ACHN (cell line): ENCODE measurements around the gene GAB3.
"Not testable (repeated sequence)": the region's sequence is repeated elsewhere in the genome, so short reads cannot be mapped to it uniquely, and the experiment has no call there.

Experiments used
- DNase-seq: peaks from one replicate; pipeline ENCODE4 v3.0.0-alpha.2; 2015
- in situ Hi-C: cut with HindIII; loops from 2 replicates; pipeline ENCODE4 v1.10.0; 2017; ENCODE audit warnings: low sequenced_read_pairs, low pct_ligation_motif_present, low pct_unique_long_range_greater_than_20kb

Gene GAB3

DNA sequence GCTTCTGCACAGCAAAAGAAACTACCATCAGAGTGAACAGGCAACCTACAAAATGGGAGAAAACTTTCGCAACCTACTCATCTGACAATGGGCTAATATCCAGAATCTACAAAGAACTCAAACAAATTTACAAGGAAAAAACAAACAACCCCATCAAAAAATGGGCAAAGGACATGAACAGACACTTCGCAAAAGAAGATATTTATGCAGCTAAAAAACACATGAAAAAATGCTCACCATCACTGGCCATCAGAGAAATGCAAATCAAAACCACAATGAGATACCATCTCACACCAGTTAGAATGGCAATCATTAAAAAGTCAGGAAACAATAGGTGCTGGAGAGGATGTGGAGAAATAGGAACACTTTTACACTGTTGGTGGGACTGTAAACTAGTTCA, 60.4 kb downstream of the GAB3 start:
- in situ Hi-C loops, DNase-seq: not testable (repeated sequence)

DNA sequence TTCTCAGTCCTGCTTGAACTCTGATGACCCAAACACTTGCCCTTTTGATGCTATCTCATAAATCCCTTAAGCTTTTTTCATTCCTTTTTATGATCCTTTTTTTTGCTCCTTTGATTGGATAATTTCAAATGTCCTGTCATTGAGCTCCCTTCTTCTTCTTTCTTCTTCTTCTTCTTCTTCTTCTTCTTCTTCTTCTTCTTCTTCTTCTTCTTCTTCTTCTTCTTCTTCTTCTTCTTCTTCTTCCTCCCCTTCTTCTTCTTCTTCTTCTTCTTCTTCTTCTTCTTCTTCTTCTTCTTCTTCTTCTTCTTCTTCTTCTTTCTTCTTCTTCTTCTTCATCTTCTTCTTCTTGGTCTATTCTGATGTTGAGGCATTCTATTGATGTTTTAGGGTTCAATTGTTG, 78.8 kb downstream of the GAB3 start:
- in situ Hi-C loops, DNase-seq: not testable (repeated sequence)

DNA sequence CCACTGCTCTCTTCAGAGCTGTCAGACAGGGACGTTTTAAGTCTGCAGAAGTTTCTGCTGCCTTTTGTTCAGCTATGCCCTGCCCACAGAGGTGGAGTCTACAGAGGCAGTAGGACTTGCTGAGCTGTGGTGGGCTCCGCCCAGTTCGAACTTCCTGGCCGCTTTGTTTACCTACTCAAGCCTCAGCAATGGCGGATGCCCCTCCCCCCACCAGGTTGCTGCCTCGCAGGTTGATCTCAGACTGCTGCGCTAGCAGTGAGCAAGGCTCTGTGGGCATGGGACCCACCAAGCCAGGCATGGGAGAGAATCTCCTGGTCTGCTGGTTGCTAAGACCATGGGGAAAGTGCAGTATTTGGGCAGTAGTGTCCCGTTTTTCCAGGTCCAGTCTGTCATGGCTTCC, 80.0 kb downstream of the GAB3 start:
- DNase-seq, in situ Hi-C loops: not testable (repeated sequence)

DNA sequence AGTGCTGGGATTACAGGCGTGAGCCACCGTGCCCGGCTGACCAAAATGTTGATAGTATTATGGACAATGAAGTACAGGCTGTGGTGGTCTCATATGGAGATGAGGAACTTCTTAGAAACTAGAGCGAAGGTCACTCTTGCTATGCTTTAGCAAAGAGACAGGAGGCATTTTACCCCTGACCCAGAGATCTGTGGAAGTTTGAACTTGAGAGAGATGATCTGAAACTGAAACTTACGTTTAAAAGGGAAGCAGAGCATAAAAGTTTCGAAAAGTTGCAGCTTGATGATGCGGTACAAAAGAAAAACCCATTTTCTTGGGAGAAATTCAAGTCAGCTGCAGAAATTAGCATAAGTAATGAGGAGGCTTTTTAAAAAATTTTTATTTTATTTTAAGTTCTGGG, 89.0 kb downstream of the GAB3 start:
- no peak for DNase-seq
- in situ Hi-C loops: no loop called here

DNA sequence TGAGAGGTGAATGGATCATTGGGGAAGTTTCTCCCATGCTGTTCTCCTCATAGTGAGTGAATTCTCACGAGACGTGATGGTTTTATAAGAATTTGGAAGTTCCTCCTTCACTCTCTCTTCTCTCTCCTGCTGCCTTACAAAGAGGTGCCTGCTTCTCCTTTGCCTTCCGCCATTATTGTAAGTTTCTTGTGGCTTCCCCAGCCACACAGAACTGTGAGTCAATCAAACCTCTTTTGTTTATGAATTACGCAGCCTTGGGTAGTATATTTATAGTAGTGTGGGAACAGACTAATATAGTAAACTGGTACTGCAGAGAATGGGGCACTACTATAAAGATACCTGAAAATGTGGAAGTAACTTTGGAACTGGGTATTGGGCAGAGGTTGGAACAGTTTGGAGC, 89.7 kb downstream of the GAB3 start:
- in situ Hi-C loops: no loop called here
- no peak for DNase-seq

DNA sequence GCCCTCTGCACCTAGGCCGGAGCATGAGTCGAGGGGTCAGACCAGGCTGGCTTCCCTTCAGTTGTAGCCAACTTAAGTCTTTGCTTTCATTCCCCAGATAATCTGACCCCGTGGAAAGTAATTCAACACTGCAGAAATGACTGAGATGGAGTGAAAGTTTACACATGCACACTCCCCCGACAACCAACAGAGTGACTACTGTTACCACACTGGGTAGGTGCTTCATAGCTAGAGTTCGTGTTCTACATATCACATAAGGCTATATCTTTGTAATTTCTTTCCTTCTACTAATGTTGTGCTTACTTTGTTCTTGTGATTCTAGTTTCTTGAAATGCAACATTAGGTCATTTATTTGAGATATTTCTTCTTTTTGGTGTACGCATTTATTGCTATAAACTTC, 90.3 kb downstream of the GAB3 start:
- no peak for DNase-seq
- in situ Hi-C loops: no loop called here

DNA sequence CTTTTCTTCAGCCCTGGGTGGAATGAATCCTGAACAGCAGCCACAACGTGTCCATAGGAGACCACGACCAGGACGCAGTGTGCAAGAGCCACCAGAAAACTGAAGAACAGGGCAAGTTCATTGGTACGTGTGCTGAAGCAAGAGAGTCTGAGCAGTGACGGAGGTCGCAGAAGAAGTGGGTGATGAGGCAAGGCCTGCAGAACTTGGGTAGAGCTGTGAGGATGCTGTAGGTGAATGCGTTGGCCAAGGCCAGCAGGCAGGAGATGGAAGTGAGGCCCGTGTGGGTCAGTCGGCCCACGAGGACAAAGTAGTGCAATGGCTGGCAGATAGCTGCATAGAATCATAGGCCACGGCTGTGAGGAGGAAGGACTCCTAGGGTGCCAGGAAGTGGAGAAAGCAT, 91.9 kb downstream of the GAB3 start:
- in situ Hi-C loops: no loop called here
- DNase-seq: no peak

DNA sequence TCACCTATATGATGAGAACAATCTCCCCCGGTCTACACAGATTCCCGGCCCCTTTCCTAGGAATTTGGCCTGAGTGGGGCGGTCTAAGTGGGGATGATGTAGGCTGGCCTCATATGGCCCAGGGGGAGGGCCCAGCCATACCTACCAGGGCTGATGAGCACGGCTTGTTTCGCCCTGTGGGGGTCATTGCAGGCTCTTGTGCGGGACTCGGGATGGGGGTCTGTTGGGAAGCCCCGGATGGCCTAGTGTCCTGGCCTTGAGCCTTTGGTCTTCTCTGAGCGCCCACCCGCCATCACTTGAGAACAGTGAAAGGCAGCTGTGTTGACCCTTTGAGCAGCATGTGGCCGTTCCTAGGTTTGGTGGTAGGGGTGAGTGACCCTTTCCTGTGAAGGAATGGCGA, 92.7 kb downstream of the GAB3 start:
- in situ Hi-C loops: no loop called here

DNA sequence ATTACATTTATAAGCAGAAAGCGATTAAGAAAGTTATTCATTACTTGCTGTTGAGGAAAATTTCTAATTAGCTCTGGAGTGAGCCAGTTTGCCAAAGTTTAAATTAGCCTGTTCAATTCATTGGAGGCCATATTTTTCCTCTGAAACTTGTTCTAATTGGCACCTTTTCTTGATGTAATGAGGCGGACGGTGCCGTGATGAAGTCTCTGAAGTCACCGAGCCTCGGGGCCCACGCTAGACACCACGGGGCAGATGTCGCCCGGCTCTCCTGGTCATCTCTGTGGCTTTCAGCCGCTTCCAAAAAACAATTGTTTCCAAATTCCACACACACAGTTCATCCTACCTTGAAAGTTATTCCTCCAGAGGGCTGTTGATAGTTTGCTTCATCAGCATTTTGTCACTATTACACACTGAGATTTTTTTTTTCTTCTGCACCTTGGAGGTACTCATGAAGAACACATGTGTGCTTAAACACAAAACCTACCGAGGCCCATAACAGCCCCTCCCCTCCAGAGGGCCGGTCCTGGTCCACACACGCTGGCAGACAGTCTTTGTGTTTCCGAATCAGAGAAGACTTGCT, 93.6 kb downstream of the GAB3 start:
- in situ Hi-C loops: no loop called here
- no peak for DNase-seq

More for the DNA sequence above, 92.7 kb downstream of the GAB3 start:
- DNase-seq: no peak

DNA sequence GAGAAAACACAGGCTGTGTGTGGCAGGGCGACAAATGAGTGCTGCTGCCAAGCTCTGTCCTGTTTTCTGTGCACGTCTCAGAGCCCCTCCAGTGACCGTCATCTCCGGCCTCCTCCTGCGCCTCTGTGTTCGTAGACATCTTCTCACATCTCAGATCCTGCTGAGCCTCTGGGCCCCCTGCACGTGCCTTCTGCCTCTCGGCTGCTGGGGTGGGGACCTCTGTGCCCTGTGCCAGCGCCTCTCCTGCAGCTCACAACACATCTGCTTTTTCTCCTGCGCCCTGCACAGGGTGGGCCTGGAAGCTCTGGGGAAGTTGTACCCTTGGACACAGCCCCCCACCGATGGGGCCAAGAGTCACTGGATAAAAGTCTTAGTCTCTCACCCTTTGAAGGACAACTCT, 95.1 kb downstream of the GAB3 start:
- in situ Hi-C loops: no loop called here
- no peak for DNase-seq

DNA sequence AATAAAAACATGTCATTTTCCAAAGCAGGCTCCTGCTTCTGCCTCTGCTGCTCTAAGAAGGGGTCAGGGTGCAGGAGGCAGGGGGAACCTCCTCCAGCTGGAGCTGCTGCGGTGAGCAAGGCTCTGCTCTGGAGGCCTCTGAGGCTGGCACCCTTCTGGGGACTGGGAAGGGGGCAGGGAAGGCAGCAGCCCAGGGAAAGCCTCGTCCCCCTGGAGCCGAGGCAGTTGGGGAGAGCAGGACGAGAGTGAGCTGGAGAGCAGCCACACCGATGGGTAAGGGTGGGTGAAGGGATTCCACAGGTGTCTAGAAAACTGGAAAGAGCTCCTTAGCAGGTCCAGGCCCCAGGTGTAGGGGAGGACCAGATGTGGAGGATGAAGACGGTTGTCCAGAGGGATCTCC, 95.5 kb downstream of the GAB3 start:
- in situ Hi-C loops: no loop called here
- DNase-seq: no peak

DNA sequence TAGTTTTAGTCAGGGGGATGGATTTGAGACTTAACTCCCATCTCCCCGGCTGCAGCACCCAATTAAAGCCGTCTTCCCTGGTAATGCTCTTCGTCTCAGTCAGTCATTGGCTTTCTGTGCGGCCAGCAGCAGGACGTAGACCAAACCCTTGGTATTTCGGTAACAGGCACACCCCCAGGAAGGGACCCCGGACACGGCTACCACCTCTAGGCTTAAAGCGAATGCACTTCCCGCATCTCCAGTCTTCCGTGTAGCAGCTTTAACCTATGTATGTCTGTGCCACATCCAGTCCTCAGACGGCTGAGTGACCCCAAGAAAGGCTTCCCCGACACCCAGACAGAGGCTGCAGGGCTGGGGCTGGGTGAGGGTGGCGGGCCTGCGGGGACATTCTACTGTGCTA, 96.0 kb downstream of the GAB3 start:
- no peak for DNase-seq
- in situ Hi-C loops: no loop called here

DNA sequence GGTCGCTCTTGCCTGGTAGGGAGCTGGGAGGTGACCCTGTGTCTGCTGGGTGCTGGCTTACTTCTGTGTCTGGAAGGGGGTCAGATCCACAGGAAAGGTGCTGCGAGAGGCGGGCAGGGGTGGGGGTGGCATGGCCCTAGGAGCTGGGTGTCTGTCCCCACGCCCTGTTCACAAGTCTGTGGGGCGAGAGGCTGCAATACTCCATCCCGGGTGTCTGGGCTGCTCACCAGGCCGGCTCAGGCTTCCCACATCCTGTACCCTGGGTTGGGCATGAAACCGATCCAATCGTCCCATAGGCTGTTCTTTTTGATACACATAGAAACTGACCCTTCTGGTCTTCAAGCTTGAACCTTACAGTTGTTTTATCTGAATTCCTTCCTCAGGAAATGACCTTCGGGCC, 96.5 kb downstream of the GAB3 start:
- no peak for DNase-seq
- in situ Hi-C loops: no loop called here

DNA sequence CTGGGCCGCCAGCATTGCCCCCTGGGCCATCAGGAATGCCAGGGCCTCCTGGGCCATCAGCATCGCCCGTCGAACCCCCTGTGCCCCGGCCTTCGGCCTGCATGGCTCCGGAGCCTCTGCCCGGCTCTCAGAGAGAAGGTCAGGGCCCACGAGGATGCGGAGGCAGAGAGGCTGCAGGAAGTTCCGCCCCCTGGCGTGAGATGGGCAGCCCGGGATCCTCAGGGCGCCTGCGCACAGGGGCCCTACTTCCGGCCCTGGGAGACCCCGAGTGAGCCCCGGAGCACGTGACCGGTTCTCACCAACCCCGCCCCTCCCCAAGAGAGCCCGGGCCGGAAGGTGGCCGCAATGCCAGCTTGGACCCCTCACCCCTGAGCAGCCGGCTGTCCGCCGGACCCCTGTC, 97.5 kb downstream of the GAB3 start, which contains the start of gene CTAG2:
Gene CTAG2 (minus strand): TSS at position 167 of the 400 bp plus-strand sequence. CDS start 64 bp downstream, at position 103.
- in situ Hi-C loops, DNase-seq: not testable (repeated sequence)

DNA sequence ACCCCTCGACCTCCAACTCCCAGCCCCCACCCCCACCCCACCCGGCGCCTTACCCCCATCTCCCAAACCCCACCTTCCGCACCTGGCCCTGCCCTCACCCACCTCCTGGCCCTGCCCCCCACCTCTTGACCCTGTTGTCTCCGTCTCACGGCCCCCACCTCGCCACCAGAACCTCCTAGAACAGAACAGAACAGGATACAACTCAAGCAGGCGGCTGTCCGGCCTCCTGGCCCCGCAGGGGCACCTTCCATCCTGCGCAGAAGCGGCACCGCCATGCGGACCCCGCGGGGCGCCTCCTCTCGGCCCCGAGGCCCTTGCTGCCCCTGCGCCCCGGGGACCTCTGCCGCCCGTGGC, 97.9 kb downstream of the GAB3 start:
- DNase-seq: no peak
- in situ Hi-C loops: no loop called here

DNA sequence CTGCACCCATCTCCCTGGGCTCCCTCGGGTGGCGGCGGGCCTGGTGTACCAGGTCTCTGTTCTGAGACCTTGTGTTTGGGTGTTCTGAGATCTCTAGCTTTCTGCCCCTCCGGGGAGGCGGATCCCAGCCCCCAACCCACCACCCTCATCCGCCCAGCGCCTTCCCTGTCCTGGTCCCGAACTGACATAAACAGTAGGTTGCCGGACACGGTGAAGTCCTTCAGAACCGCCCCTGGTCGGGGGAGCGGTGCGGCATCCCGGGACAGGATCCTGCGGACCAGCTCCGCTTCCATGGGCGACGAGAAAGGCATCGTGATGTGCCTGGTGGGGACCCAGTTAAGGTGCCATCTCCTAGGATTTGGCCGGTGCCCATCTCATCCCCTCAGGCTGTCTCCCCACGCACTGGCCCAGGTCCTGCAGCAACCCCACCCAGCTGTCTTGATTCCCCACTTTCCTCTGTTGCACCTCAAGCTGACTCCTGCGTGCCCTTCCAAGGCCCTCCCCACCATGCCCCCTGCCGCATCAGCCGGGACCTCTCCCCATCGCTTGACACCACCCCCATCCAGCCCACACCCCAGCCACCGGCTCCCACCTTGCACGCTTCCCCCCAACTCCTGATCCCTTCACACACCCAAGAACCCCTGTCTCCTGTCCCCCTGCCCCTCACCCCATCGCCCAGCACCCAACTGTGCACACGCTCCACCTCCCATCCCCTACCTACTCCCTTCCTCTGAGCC, 98.4 kb downstream of the GAB3 start:
- DNase-seq: no peak
- in situ Hi-C loops: no loop called here

DNA sequence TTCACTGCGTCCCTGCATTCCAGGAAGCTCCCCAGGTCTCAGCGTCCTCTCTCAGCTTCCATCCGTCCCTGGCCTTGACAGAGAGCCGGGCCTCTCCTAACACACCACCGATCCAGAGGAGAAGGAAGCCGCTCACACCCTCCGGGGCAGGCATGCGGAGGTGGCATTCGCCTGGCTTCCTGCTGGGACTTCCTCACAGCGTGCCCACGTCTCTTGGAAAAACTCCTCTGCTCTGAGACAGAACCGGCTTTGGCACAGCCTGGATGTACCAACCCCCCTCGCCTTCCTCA, 100.7 kb downstream of the GAB3 start:
- DNase-seq: no peak
- in situ Hi-C loops: no loop called here

DNA sequence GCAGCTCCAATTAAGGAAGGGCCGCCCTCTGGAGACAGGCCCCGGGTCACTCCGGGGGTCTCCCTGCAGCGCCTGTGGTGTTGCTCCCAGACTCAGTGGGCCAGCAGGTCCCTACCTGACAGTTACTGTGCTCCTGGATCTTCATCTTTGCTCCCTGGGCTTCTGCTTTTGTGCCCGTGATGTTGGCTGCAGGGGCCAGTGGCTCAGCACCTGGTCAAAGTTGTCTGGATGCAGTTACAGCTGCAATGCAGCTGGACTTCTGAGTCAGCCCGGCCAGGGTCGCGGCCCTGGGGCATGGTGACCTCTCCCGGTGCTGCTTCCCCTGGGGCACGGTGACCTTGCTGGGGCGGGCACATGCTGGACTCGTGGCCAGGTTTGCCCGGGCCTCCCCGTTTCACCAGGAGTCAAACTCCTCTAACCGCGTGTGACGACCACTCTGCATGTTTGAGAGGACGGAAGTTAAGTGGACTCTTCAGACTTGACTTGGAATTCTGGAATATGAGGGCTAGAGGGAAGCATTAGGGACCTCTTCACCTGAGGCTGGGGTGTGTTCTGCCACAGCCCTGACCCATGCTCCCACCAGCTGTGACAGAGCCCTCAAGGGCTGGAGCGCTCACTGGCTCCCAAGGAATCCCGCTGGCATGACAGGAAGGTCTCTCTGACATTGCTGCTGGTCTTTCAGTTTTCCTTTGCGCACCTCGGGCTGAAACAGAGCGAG, 101.2 kb downstream of the GAB3 start:
- in situ Hi-C loops: no loop called here
- DNase-seq: no peak

DNA sequence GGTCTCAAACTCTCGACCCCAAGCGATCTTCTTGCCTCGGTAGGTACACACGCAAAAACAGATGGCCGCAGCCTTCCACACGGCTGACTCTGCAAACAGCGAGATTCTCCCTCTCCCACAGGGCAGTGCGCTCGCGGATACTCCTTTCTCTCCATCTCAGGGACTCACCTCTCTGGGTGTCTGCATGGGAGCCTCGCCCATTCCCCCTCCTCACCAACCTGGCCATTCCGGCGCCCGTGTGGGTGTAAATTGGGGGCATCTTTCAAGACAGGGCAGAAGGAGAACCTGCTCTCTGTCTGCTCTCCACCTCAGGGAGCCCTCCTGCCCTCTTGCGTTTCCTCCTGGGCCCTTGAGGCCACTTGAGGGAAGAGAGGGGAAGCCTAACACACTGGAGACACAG, 101.9 kb downstream of the GAB3 start:
- in situ Hi-C loops: no loop called here
- no peak for DNase-seq

DNA sequence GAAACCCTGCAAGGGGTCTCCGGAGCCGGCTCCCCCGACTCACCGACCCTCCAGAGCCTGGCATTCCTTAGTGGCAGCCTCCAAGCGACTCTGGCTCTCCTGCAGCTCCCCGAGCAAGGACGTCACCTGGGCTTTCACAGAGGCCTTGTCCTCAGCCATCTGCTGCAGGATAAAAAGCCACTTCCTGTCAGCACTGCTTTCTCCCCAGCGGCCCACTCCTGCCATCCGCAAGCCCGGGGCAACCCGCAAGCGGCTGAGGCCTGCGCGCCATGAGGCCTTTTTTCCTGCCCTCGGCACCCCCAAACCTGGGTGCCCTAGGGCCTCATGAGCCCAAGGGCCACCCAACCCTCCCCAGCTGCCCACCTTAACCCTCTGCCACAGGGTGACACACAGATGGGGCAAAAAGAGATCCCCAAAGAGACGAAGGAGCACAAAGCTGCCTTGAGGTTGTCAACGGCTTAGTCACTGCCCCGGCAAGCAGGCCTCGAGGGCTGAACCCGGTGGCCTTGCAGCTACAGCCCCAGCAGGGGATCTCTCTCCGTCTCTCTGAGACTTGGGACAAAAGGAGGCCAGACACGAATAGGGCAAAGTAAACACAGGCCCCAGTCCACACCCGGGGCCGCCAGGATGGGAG, 105.0 kb downstream of the GAB3 start:
- DNase-seq, in situ Hi-C loops: not testable (repeated sequence)
